GM10847 (cell line): ENCODE results near the gene PCOLCE2.

Experiments used
- POLR2A ChIP-seq: IDR thresholded peaks from 2 replicates; pipeline ENCODE4 v1.6.1; 2011; ENCODE audit not compliant: insufficient read length; ENCODE audit errors: extremely low read depth

Gene PCOLCE2

DNA sequence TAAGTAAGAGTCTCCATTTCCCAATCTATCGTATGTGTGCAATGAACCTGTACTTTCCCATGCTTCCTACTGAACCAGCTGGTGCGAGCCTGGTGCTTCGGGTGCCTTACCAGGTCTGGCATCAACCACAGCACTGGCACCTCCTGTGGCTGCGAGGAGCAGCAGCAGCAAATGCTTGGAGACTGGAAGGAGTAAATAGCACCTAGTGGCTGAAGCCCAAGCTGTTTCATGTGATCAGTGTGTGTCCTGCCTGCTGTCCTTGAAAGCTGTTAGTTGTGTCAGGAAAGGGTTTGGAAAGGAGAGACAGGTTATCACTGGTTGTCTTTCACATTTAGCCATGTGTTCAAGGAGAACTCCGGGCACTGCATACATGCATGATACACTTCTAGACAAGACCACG, 31.8 kb downstream of the PCOLCE2 start:
- no peak for TF ChIP-seq POLR2A

DNA sequence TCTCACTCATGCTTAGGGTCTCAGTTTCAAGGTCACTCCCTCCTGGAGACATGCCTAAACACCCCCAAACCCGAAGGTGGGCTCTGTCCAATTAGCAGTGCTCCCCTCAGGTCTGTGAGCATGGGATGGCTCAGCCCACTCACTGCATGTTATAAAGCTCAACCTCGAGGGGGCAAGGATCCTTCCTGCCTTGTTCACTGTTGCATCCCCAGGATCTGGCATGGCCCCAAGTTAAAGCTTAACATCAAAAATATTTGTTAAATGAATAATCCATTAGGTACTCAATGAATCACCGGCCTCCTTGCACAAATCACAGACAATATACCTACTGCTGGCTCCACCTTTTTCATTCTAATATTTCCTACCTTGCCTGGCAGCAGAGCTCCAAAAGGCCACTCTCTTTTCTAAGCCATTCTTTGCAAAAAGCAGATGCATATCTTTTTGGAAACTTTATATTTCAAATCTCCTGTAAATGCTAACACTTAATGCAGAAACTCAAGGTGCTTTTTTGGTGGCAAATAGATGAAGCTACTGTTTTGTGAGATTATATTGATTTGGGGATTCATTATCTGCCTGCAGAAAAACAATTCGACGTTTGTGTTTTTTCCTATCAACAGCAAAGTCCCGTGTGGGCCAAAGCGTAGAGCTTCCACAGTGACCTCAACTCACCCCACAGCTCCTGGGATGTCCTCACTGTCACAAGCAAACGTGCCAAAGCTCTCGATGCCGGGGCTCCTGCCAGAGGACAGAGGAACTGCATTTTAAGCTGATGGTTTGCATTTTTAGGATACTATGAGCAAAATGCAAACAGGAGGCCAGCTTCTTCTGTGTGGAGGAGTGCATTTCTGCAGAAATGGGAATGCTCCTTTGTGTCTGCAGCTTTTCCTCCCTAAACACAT, 35.4 kb downstream of the PCOLCE2 start:
- no peak for TF ChIP-seq POLR2A

- no peak for TF ChIP-seq POLR2A
These were observed 36.9 kb downstream of the PCOLCE2 start for GRCh38 chr3:142852009-142852408.

DNA sequence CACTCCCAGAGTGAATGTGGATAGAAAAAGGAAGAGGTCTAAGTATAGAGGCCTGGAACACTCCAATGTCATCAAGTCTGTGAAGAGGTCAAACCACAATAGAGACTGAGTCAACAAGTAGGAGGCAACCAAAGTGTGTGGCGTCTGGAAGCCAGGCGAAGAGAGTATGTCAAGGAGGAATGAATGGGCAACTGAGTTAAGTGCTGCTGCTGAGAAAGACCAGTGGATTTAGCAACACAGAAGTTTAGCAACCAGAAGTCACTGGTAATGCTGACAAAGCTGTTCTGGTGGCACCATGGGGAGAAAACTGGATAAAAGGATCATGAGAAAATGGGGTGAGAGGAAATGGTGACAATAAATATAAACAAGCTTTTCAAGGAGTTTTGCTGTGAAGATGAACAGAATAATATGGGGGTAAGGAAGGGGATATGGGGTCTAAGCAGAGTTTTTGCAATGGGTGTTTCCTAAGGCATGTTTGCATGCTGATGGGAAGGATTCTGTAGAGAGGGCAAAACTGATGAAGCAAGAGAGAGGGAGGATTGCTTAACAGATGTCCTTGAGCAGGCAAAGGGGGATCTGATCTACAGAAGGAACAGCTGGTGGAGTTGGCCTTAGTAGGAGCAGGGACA, 38.4 kb downstream of the PCOLCE2 start:
- TF ChIP-seq POLR2A: no peak

DNA sequence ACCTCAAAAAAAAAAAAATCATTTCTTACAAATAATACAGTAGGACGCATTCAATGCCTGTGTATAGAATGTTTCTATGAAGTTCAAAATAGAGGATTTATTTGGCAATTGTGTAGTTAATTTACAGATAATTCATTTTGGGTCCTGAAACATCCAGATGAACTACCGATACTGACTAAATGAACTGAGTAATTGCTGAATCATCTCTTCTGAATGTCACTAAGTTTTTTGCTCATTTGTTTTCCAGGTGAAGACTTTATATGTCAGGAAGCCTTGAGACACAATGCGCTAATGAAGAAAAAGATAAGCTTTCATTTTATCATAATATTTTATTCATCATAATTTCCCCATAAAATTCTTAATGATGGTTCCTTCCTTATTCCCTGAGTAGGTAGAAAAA, 39.7 kb downstream of the PCOLCE2 start:
- no peak for TF ChIP-seq POLR2A

DNA sequence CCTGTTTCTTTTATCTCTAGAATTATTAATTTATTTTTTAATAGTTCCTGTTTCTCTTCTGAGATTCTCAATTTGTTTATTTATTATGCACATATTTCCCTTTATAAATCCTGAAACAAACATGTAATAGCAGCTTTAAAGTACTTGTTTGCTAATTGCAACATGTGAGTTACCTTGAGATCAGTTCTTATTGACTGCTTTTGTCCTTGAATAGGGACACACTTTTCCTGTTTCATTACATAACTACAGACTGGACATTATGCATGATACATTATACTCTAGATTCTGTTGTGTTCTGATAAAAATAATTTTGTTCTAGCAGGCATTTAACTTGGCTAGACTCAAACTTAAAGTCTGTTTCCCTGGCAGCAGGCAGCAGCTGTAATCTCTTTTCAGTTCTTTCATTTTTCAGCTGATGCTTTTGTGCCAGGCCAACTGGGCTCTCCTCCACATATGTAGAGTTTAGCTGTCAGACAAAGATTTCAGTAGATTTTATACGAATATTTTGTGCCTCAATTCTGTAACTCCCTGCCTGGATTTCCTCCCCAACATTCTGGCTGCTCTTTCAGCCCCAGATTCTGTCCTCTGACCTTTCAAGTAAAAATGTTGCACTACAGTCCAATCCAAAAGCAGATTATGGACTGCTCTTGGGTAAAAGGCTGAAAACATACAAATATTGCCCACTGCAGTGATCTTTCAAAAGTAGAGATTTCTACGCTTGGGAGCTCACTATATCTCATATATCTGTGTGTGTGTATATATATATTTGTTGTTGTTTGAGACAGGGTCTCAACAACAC, 41.9 kb downstream of the PCOLCE2 start:
- TF ChIP-seq POLR2A: no peak

DNA sequence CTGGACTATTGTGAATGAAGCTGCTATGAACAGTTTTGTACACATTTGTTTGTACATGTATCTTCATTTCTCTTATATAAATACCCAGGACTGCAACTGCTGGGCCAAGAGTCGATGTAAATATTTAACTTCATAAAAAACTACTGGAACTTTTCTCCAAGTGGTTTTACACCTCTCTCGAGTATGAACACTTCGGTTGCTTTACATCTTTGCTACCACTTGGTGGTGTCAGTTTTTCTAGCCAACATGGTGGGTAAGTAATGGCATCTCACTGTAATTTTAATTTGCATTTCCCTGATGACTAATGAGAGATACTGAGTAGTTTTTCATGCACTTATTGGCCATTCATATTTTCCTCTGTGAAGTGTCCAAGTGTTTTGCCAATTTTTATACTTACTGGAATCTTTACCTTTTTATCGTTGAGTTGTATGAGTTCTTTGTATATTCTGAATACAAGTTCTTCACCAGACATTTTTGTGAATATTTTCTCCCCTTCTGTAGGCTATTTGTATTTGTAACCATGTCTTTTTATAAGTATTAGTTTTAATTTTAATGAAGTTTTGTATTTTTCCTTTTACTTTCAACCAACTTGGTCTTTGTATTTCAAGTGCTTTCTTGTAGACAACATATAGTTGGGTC, 44.4 kb downstream of the PCOLCE2 start:
- no peak for TF ChIP-seq POLR2A

DNA sequence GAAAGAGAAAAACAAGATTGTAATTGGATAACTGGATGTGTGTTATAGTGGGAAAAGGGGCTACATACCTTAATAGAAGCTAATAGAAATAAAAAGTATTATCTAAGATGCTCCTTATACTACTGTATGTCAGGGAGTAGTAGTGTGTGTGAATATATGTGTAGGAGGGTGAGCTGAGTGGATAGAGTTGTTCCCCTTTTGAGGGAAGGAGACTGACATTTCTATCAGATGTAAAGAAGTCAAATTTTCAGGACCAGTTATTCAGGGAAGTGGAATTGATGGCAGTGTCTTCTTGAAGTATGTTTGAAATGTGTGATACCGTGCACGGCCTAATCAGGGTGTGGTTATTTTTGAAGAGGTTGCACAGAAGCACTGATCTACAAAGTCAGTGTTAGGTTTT, 49.1 kb downstream of the PCOLCE2 start:
- TF ChIP-seq POLR2A: no peak

GRCh38 chr3:142837526-142837925, 51.4 kb downstream of the PCOLCE2 start:
- no peak for TF ChIP-seq POLR2A

GRCh38 chr3:142828703-142829305, 60.1 kb downstream of the PCOLCE2 start:
- no peak for TF ChIP-seq POLR2A

DNA sequence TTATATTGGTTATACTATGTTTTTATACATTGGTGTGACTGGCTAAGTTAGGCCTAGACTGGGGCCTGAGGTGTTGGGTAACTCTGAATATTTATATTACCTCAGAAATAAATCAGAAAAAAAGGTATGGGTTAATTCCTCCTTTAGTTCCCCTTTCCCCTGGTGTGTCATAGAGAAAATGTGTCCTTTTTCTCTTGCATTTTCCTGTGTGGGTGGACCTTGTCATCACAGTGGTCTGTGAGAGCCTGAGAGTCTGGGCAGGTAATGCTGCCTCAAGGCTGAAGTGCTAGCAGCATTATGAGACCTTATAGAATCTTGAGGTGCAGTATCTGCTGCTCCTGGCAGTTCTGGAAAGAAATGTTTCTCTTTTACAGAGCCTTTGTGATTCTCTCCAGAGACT, 69.7 kb downstream of the PCOLCE2 start:
- TF ChIP-seq POLR2A: no peak

DNA sequence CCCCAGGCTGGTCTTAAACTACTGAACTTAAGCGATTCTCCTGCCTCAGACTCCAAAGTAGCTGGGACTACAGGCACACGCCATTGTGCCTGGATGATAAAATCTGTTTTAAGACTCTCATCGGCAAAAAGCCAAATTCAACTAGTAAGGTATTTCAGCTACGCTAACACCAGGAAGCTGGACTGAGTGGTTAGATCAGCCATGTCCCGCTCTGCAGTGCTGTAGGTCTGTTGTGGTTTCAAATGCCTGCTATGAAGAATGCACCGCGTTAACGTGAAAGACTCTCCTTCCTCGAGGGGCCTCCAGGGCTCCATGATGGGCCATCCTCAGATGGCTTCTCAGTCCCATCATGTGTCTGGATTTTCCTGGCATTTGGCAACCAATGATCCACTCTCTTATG, 70.2 kb downstream of the PCOLCE2 start:
- TF ChIP-seq POLR2A: no peak

DNA sequence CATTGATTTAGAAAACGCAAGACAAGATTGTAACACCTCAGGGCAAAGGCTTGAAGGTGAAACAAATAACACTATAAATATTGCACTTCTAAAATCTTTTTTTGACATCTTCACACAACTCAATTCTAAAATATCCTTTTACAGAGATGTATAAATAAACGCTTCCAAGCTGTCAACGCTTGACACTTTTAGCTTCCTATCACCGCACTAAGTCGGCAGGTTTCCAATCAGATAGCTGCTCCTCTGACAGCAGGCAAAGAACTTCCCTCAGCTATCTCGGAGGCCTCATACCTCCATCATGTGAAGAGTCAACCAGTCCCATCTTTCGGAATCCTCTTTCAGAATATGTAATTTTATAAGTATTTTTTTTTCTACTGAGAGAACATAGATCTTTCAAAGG, 71.0 kb downstream of the PCOLCE2 start:
- no peak for TF ChIP-seq POLR2A

DNA sequence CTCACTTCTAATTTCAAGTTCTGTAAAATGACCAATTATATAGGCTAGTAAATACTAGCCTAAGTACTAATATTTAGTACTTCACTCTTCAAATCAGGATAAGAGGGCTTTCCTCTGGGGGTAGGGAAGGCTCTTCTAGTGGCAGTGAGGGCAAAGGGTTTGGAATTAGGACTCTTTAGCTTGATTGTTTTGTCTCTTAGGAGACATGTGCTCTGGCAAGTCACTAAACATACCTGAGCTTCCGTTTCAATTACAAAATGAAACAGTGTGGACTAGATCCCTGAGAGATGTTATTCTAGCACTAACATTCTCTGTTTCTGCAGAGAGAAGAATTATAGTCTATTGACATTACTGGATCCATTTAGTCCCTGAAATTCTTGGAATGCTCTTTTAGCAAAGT, 71.5 kb downstream of the PCOLCE2 start:
- no peak for TF ChIP-seq POLR2A

- TF ChIP-seq POLR2A: no peak
These were observed 73.1 kb downstream of the PCOLCE2 start for GRCh38 chr3:142815803-142816202.

GRCh38 chr3:142809259-142809658, 79.6 kb downstream of the PCOLCE2 start:
- no peak for TF ChIP-seq POLR2A
